Measurements from ENCODE around the gene BOD1L1. TPM values are rescaled to one million over a fixed set of nuclear protein-coding genes. Genes with fewer than 3 reads are reported as not detected.

The BOD1L1 gene
- total RNA-seq, 2 experiments from 2014 or later = 39.3 to 39.6 TPM

- CTCF ChIA-PET = no interaction called here
Observed at GRCh38 chr4:13605330-13605729, 22.2 kb downstream of the BOD1L1 start.

GRCh38 chr4:13601848-13602247 is 25.7 kb downstream of the BOD1L1 start:
- H3K9me3 ChIP-seq (ENCODE audit: control insufficient read depth in 1 of 2, insufficient read depth in 1 of 2, low read length in 2 of 2) = no peaks in the 10 kb centered on the region
- H3K27me3 ChIP-seq (ENCODE audit: control insufficient read depth in 1 of 2, insufficient read depth in 2 of 2, low read length in 2 of 2) = no peaks in the 10 kb centered on the region
- no peak overlapping the region for H3K4me3 Mint-ChIP-seq
- peaks cover 79% of the 10 kb centered on the region for H3K36me3 ChIP-seq (ENCODE audit: insufficient read depth, low read length)
- no peak for DNase-seq
- no peak overlapping the region for H3K27ac ChIP-seq (ENCODE audit: low read depth in 1 of 2, low read length in 2 of 2)
- CTCF ChIA-PET = no interaction called here
- no peaks in the 10 kb centered on the region for H3K9me3 Mint-ChIP-seq
- no peaks in the 10 kb centered on the region for H3K4me1 Mint-ChIP-seq (ENCODE audit: low read depth)
- no peak for ATAC-seq (ENCODE audit: poor library complexity)
- no peaks in the 10 kb centered on the region for H3K27me3 Mint-ChIP-seq
- intact Hi-C loops (cut with DNase I, micrococcal nuclease) = no loop called here
- no peaks in the 10 kb centered on the region for H3K4me1 ChIP-seq (ENCODE audit: insufficient read depth, low read length)
- H3K27ac Mint-ChIP-seq = no peak overlapping the region
- H3K4me3 ChIP-seq (ENCODE audit: low read length) = no peak overlapping the region
- POLR2A ChIA-PET = no interaction called here
- H3K36me3 Mint-ChIP-seq (ENCODE audit: low read depth) = peaks cover 89% of the 10 kb centered on the region
- no peak for TF ChIP-seq CTCF (IDR thresholded peaks at IDR 0.05)

More at GRCh38 chr4:13605330-13605729, 22.2 kb downstream of the BOD1L1 start:
- TF ChIP-seq CTCF (IDR thresholded peaks at IDR 0.05) = no peak
- Mint-ChIP-seq H3K4me1 (ENCODE audit: low read depth) (no peaks in the 10 kb centered on the region), H3K27me3 (no peaks in the 10 kb centered on the region), H3K36me3 (ENCODE audit: low read depth) (peaks cover 94% of the 10 kb centered on the region), H3K9me3 (no peaks in the 10 kb centered on the region), H3K27ac (no peak overlapping the region), H3K4me3 (no peak overlapping the region)
- ATAC-seq (ENCODE audit: poor library complexity) = no peak
- no peaks in the 10 kb centered on the region for H3K27me3 ChIP-seq (ENCODE audit: control insufficient read depth in 1 of 2, insufficient read depth in 2 of 2, low read length in 2 of 2)
- H3K9me3 ChIP-seq (ENCODE audit: control insufficient read depth in 1 of 2, insufficient read depth in 1 of 2, low read length in 2 of 2) = no peaks in the 10 kb centered on the region
- H3K27ac ChIP-seq (ENCODE audit: low read depth in 1 of 2, low read length in 2 of 2) = no peak overlapping the region
- H3K4me1 ChIP-seq (ENCODE audit: insufficient read depth, low read length) = no peaks in the 10 kb centered on the region
- H3K36me3 ChIP-seq (ENCODE audit: insufficient read depth, low read length) = peaks cover 94% of the 10 kb centered on the region
- no peak overlapping the region for H3K4me3 ChIP-seq (ENCODE audit: low read length)
- POLR2A ChIA-PET = interaction anchor here (0.6 kb wide), 1 partner anchor 14 kb away, joined by 3 read pairs; no protein-coding TSS in a partner anchor
- intact Hi-C loops (cut with DNase I, micrococcal nuclease) = no loop called here
- no peak for DNase-seq

GRCh38 chr4:13601048-13601447 is 26.5 kb downstream of the BOD1L1 start:
- POLR2A ChIA-PET = no interaction called here
- TF ChIP-seq CTCF (IDR thresholded peaks at IDR 0.05) = no peak
- Mint-ChIP-seq H3K27me3 (no peaks in the 10 kb centered on the region), H3K4me1 (ENCODE audit: low read depth) (no peaks in the 10 kb centered on the region), H3K9me3 (no peaks in the 10 kb centered on the region), H3K36me3 (ENCODE audit: low read depth) (peaks cover 90% of the 10 kb centered on the region), H3K27ac (no peak overlapping the region), H3K4me3 (no peak overlapping the region)
- ATAC-seq (ENCODE audit: poor library complexity) (no peak), DNase-seq (peak in 3 of 14 experiments; percentile 4 to 33 (median 30))
- H3K4me3 ChIP-seq (ENCODE audit: low read length) = no peak overlapping the region
- no peaks in the 10 kb centered on the region for H3K27me3 ChIP-seq (ENCODE audit: control insufficient read depth in 1 of 2, insufficient read depth in 2 of 2, low read length in 2 of 2)
- H3K27ac ChIP-seq (ENCODE audit: low read depth in 1 of 2, low read length in 2 of 2) = no peak overlapping the region
- intact Hi-C loops (cut with DNase I, micrococcal nuclease) = no loop called here
- CTCF ChIA-PET = no interaction called here
- H3K36me3 ChIP-seq (ENCODE audit: insufficient read depth, low read length) = peaks cover 79% of the 10 kb centered on the region
- H3K4me1 ChIP-seq (ENCODE audit: insufficient read depth, low read length) = no peaks in the 10 kb centered on the region
- no peaks in the 10 kb centered on the region for H3K9me3 ChIP-seq (ENCODE audit: control insufficient read depth in 1 of 2, insufficient read depth in 1 of 2, low read length in 2 of 2)
